Measurements from ENCODE around the gene TXNRD2.
A peak's percentile ranks its signal among the peaks of the same experiment; 100 is the strongest.
"Not testable (repeated sequence)": the region's sequence is repeated elsewhere in the genome, so short reads cannot be mapped to it uniquely, and the experiment has no call there.

Gene TXNRD2

GRCh38 chr22:19919701-19920363 lies 21.8 kb downstream of the TXNRD2 start:
- DNase-seq = no peak

- no peak for DNase-seq
Measured at GRCh38 chr22:19918332-19919106, 23.1 kb downstream of the TXNRD2 start.

GRCh38 chr22:19917389-19918138 lies 24.1 kb downstream of the TXNRD2 start:
- no peak for DNase-seq

- DNase-seq = no peak
Measured at GRCh38 chr22:19916941-19917340, 24.7 kb downstream of the TXNRD2 start.

- no peak for DNase-seq
Measured at GRCh38 chr22:19916006-19916405, 25.6 kb downstream of the TXNRD2 start.

- DNase-seq = no peak
Measured at GRCh38 chr22:19915287-19915954, 26.2 kb downstream of the TXNRD2 start.

GRCh38 chr22:19914201-19914943 lies 27.2 kb downstream of the TXNRD2 start:
- DNase-seq = no peak

GRCh38 chr22:19913337-19913936 lies 28.2 kb downstream of the TXNRD2 start:
- no peak for DNase-seq

- no peak for DNase-seq
Measured at GRCh38 chr22:19912271-19912999, 29.2 kb downstream of the TXNRD2 start.

GRCh38 chr22:19911540-19912270 lies 29.9 kb downstream of the TXNRD2 start:
- no peak for DNase-seq

- DNase-seq = no peak
Measured at GRCh38 chr22:19910180-19910744, 31.4 kb downstream of the TXNRD2 start.

- DNase-seq = peak; percentile 53 to 70
Measured at GRCh38 chr22:19909350-19910179, 32.1 kb downstream of the TXNRD2 start.

GRCh38 chr22:19907902-19908301 lies 33.7 kb downstream of the TXNRD2 start:
- DNase-seq = not testable (repeated sequence)

- not testable (repeated sequence) for DNase-seq
Measured at GRCh38 chr22:19906864-19907263, 34.8 kb downstream of the TXNRD2 start.

GRCh38 chr22:19905347-19906276 lies 36.0 kb downstream of the TXNRD2 start:
- no peak for DNase-seq

- no peak for DNase-seq
Measured at GRCh38 chr22:19904935-19905334, 36.7 kb downstream of the TXNRD2 start.

- DNase-seq = no peak
Measured at GRCh38 chr22:19904174-19904856, 37.3 kb downstream of the TXNRD2 start.

Data from bone marrow (tissue), 2 donors.